Naive B cell (primary cell): ENCODE measurements around the gene SMC3. TPM values are rescaled to one million over a fixed set of nuclear protein-coding genes. Genes with fewer than 3 reads are reported as not detected.
"Not testable (repeated sequence)": the region's sequence is repeated elsewhere in the genome, so short reads cannot be mapped to it uniquely, and the experiment has no call there.

ENCODE experiments used
- ATAC-seq, 2 donors: fragments of 150-1000 bp; cut with Tn5 transposase; 2 replicates each; pipeline ENCODE4 v1.10.0; 2021; ENCODE audit warnings: low read depth in 2 of 2, mild to moderate bottlenecking in 2 of 2, moderate library complexity in 2 of 2
- DNase-seq: peaks from one replicate; pipeline ENCODE4 v3.0.0; 2022
- H3K27ac Mint-ChIP-seq, 6 donors: one replicate each; pipeline ENCODE4 v1.8.0; 2020 to 2022; ENCODE audit warnings: mild to moderate bottlenecking in 6 of 6, mixed read lengths in 6 of 6, moderate library complexity in 5 of 6, inconsistent platforms in 2 of 6
- H3K27me3 Mint-ChIP-seq, 3 donors: one replicate each; pipeline ENCODE4 v1.8.0; 2021 to 2022; ENCODE audit warnings: mixed read lengths in 3 of 3, mild to moderate bottlenecking in 1 of 3
- H3K36me3 Mint-ChIP-seq, 2 donors: one replicate each; pipeline ENCODE4 v1.8.0; 2020 to 2022; ENCODE audit warnings: mixed read lengths in 2 of 2, inconsistent platforms in 1 of 2, mild to moderate bottlenecking in 1 of 2
- H3K4me1 Mint-ChIP-seq, 3 donors: one replicate each; pipeline ENCODE4 v1.8.0; 2020 to 2022; ENCODE audit warnings: mixed read lengths in 3 of 3, inconsistent platforms in 1 of 3, mild to moderate bottlenecking in 1 of 3, moderate library complexity in 1 of 3
- H3K4me3 Mint-ChIP-seq, 8 donors: one replicate each; pipeline ENCODE4 v1.8.0; 2020 to 2022; ENCODE audit warnings: mild to moderate bottlenecking in 8 of 8, mixed read lengths in 8 of 8, moderate library complexity in 8 of 8, inconsistent platforms in 2 of 8
- H3K9me3 Mint-ChIP-seq, 7 donors: one replicate each; pipeline ENCODE4 v1.8.0; 2020 to 2022; ENCODE audit warnings: mixed read lengths in 7 of 7, mild to moderate bottlenecking in 5 of 7, inconsistent platforms in 2 of 7, moderate library complexity in 1 of 7
- polyA plus RNA-seq, 6 donors: library from polyadenylated mRNA; unstranded; fragments of 300-500 nt; fragmentation: Illumina TruSeq; gene quantifications; one replicate each; pipeline ENCODE4 v1.2.3, GENCODE V29; 2021; ENCODE audit warnings: low read depth in 6 of 6

The SMC3 gene
- polyA plus RNA-seq, 6 donors from 2014 or later: 27.4 to 101 (median 85.4) TPM

GRCh38 chr10:110625951-110626855 is 58.7 kb downstream of the SMC3 start:
- Mint-ChIP-seq H3K4me1 (no peaks in the 10 kb centered on the region), H3K36me3 (peaks cover 4 to 15% of the 10 kb centered on the region in 2 donors), H3K4me3 (no peak overlapping the region), H3K27ac (no peak overlapping the region), H3K9me3 (peaks cover 3 to 16% (median 8%) of the 10 kb centered on the region in 7 donors), H3K27me3 (peaks cover 9 to 50% (median 39%) of the 10 kb centered on the region in 3 donors)
- DNase-seq: no peak
- no peak for ATAC-seq

- H3K27ac Mint-ChIP-seq: no peak overlapping the region
- ATAC-seq (no peak), DNase-seq (no peak)
- H3K4me3 Mint-ChIP-seq: no peak overlapping the region
- H3K36me3 Mint-ChIP-seq: peaks cover 4 to 15% of the 10 kb centered on the region in 2 donors
- peaks cover 9 to 50% (median 39%) of the 10 kb centered on the region in 3 donors for H3K27me3 Mint-ChIP-seq
- H3K4me1 Mint-ChIP-seq: no peaks in the 10 kb centered on the region
- H3K9me3 Mint-ChIP-seq: peaks cover 0 to 7% (median 3%) of the 10 kb centered on the region in 7 donors
Observed at GRCh38 chr10:110628161-110628560, 60.7 kb downstream of the SMC3 start.

GRCh38 chr10:110629680-110630191 is 62.2 kb downstream of the SMC3 start:
- DNase-seq: no peak
- peaks cover 0 to 5% (median 0%) of the 10 kb centered on the region in 7 donors for H3K9me3 Mint-ChIP-seq
- no peak for ATAC-seq
- H3K4me1 Mint-ChIP-seq: no peaks in the 10 kb centered on the region
- peaks cover 16 to 42% (median 31%) of the 10 kb centered on the region in 3 donors for H3K27me3 Mint-ChIP-seq
- H3K4me3 Mint-ChIP-seq: no peak overlapping the region
- H3K36me3 Mint-ChIP-seq: peaks cover 0 to 15% of the 10 kb centered on the region in 2 donors
- no peak overlapping the region for H3K27ac Mint-ChIP-seq

- no peak for DNase-seq
- ATAC-seq: no peak
- peaks cover 0 to 15% of the 10 kb centered on the region in 2 donors for H3K36me3 Mint-ChIP-seq
- no peaks in the 10 kb centered on the region for H3K4me1 Mint-ChIP-seq
- peak overlapping the region in 1 of 8 donors; percentile 48 for H3K4me3 Mint-ChIP-seq
- peaks cover 22 to 43% (median 28%) of the 10 kb centered on the region in 3 donors for H3K27me3 Mint-ChIP-seq
- H3K9me3 Mint-ChIP-seq: peaks cover 0 to 5% (median 0%) of the 10 kb centered on the region in 7 donors
- H3K27ac Mint-ChIP-seq: no peak overlapping the region
Observed at GRCh38 chr10:110631934-110632333, 64.4 kb downstream of the SMC3 start.

GRCh38 chr10:110632591-110633215 is 65.2 kb downstream of the SMC3 start:
- H3K27me3 Mint-ChIP-seq: peaks cover 17 to 50% (median 35%) of the 10 kb centered on the region in 3 donors

GRCh38 chr10:110634527-110635209 is 67.2 kb downstream of the SMC3 start:
- no peaks in the 10 kb centered on the region for H3K36me3 Mint-ChIP-seq
- ATAC-seq (no peak), DNase-seq (no peak)
- H3K27ac Mint-ChIP-seq: peak overlapping the region in 1 of 6 donors; percentile 18
- H3K9me3 Mint-ChIP-seq: no peaks in the 10 kb centered on the region
- no peaks in the 10 kb centered on the region for H3K4me1 Mint-ChIP-seq
- peaks cover 24 to 42% (median 29%) of the 10 kb centered on the region in 3 donors for H3K27me3 Mint-ChIP-seq
- H3K4me3 Mint-ChIP-seq: no peak overlapping the region

More at GRCh38 chr10:110632591-110633215, 65.2 kb downstream of the SMC3 start:
- peak overlapping the region in 1 of 6 donors; percentile 20 for H3K27ac Mint-ChIP-seq
- peaks cover 0 to 5% (median 0%) of the 10 kb centered on the region in 7 donors for H3K9me3 Mint-ChIP-seq
- DNase-seq: no peak
- H3K36me3 Mint-ChIP-seq: peaks cover 0 to 15% of the 10 kb centered on the region in 2 donors
- no peak for ATAC-seq
- no peak overlapping the region for H3K4me3 Mint-ChIP-seq
- H3K4me1 Mint-ChIP-seq: no peaks in the 10 kb centered on the region

- ATAC-seq: no peak
Observed at GRCh38 chr10:110636572-110636931, 69.1 kb downstream of the SMC3 start.

GRCh38 chr10:110636932-110637557 is 69.5 kb downstream of the SMC3 start:
- H3K36me3 Mint-ChIP-seq: no peaks in the 10 kb centered on the region
- ATAC-seq: no peak
- H3K4me3 Mint-ChIP-seq: no peak overlapping the region

More at GRCh38 chr10:110636572-110636931, 69.1 kb downstream of the SMC3 start:
- DNase-seq: no peak
- H3K36me3 Mint-ChIP-seq: no peaks in the 10 kb centered on the region
- H3K4me3 Mint-ChIP-seq: no peak overlapping the region
- H3K9me3 Mint-ChIP-seq: no peaks in the 10 kb centered on the region
- H3K4me1 Mint-ChIP-seq: peaks cover 3 to 8% (median 6%) of the 10 kb centered on the region in 3 donors
- H3K27ac Mint-ChIP-seq: no peak overlapping the region
- H3K27me3 Mint-ChIP-seq: peaks cover 39 to 53% (median 41%) of the 10 kb centered on the region in 3 donors

GRCh38 chr10:110637558-110638053 is 70.1 kb downstream of the SMC3 start:
- DNase-seq (no peak), ATAC-seq (no peak)
- H3K9me3 Mint-ChIP-seq: peaks cover 0 to under 1% (median 0%) of the 10 kb centered on the region in 7 donors
- H3K27me3 Mint-ChIP-seq: peaks cover 49 to 63% (median 50%) of the 10 kb centered on the region in 3 donors
- H3K4me1 Mint-ChIP-seq: peaks cover 7 to 12% (median 10%) of the 10 kb centered on the region in 3 donors
- H3K36me3 Mint-ChIP-seq: peaks cover 0 to 3% of the 10 kb centered on the region in 2 donors
- H3K27ac Mint-ChIP-seq: peak overlapping the region in 1 of 6 donors; percentile 32
- H3K4me3 Mint-ChIP-seq: no peak overlapping the region

More at GRCh38 chr10:110636932-110637557, 69.5 kb downstream of the SMC3 start:
- no peak for DNase-seq
- Mint-ChIP-seq H3K9me3 (no peaks in the 10 kb centered on the region), H3K27ac (peak overlapping the region in 1 of 6 donors; percentile 32), H3K4me1 (peaks cover 3 to 8% (median 7%) of the 10 kb centered on the region in 3 donors), H3K27me3 (peaks cover 43 to 58% (median 45%) of the 10 kb centered on the region in 3 donors)

- H3K4me3 Mint-ChIP-seq: no peak overlapping the region
- H3K9me3 Mint-ChIP-seq: peaks cover 0 to 2% (median 0%) of the 10 kb centered on the region in 7 donors
- peaks cover 0 to 7% of the 10 kb centered on the region in 2 donors for H3K36me3 Mint-ChIP-seq
- ATAC-seq (no peak), DNase-seq (no peak)
- no peak overlapping the region for H3K27ac Mint-ChIP-seq
- H3K4me1 Mint-ChIP-seq: peaks cover 13 to 19% (median 18%) of the 10 kb centered on the region in 3 donors
- peaks cover 55 to 70% (median 56%) of the 10 kb centered on the region in 3 donors for H3K27me3 Mint-ChIP-seq
Observed at GRCh38 chr10:110638319-110638718, 70.8 kb downstream of the SMC3 start.

GRCh38 chr10:110639046-110639445 is 71.6 kb downstream of the SMC3 start:
- H3K9me3 Mint-ChIP-seq: not testable (repeated sequence)

GRCh38 chr10:110639858-110640257 is 72.4 kb downstream of the SMC3 start:
- H3K4me1 Mint-ChIP-seq: peaks cover 17 to 26% (median 19%) of the 10 kb centered on the region in 3 donors
- not testable (repeated sequence) for H3K27ac Mint-ChIP-seq, ATAC-seq, H3K9me3 Mint-ChIP-seq, DNase-seq, H3K36me3 Mint-ChIP-seq
- peak overlapping the region in 1 of 8 donors; percentile 6 for H3K4me3 Mint-ChIP-seq
- peaks cover 56 to 76% (median 63%) of the 10 kb centered on the region in 3 donors for H3K27me3 Mint-ChIP-seq

More at GRCh38 chr10:110639046-110639445, 71.6 kb downstream of the SMC3 start:
- H3K36me3 Mint-ChIP-seq, H3K27ac Mint-ChIP-seq, H3K4me3 Mint-ChIP-seq, DNase-seq, ATAC-seq: not testable (repeated sequence)
- Mint-ChIP-seq H3K4me1 (peaks cover 14 to 22% (median 19%) of the 10 kb centered on the region in 3 donors), H3K27me3 (peaks cover 55 to 74% (median 58%) of the 10 kb centered on the region in 3 donors)
